BLaER1 (cell line): ENCODE data around the gene HADH.
"Not testable (repeated sequence)": the region's sequence is repeated elsewhere in the genome, so short reads cannot be mapped to it uniquely, and the experiment has no call there.

ENCODE experiments used
- H3K27ac ChIP-seq: shearing (Covaris generic); formaldehyde crosslinking; 2 replicates; pipeline ENCODE4 v1.8.1; 2022
- H3K27me3 ChIP-seq: shearing (Covaris generic); formaldehyde crosslinking; 2 replicates; pipeline ENCODE4 v1.8.1; 2022
- H3K36me3 ChIP-seq: shearing (Covaris generic); formaldehyde crosslinking; 2 replicates; pipeline ENCODE4 v1.8.1; 2022
- H3K4me1 ChIP-seq: shearing (Covaris generic); formaldehyde crosslinking; 2 replicates; pipeline ENCODE4 v1.8.1; 2022
- H3K4me2 ChIP-seq: shearing (Covaris generic); formaldehyde crosslinking; 2 replicates; pipeline ENCODE4 v1.8.1; 2022
- H3K4me3 ChIP-seq: shearing (Covaris generic); formaldehyde crosslinking; 2 replicates; pipeline ENCODE4 v1.8.1; 2022
- H3K9ac ChIP-seq: shearing (Covaris generic); formaldehyde crosslinking; 2 replicates; pipeline ENCODE4 v1.8.1; 2022
- H3K9me3 ChIP-seq: shearing (Covaris generic); formaldehyde crosslinking; 2 replicates; pipeline ENCODE4 v1.8.1; 2022
- H4K20me1 ChIP-seq: shearing (Covaris generic); formaldehyde crosslinking; 2 replicates; pipeline ENCODE4 v1.8.1; 2022
- Cebpa-rat ChIP-seq: shearing (Covaris generic); IDR thresholded peaks from 2 replicates; pipeline ENCODE4 v1.8.1; 2022

HADH gene

DNA sequence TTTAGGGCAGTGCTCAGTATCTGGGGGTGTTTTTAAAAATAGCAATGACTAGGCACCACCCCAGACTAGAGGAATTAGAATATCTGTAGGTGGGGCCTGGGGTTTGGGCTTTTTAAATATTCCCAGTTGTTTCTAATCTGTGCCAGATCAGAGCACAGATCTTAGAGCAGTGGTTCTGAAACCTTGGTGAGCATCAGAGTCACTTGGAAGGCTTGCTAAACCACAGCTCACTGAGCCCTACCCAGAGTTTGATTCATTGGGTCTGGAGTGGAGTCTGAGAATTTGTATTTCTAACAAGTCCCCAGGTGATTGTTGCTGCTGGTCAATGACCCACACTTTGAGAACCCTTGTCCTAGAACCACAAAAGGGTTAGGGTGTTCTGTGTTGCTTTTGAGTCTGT is 16.7 kb downstream of the HADH start:
- Histone ChIP-seq H3K27ac (no peak overlapping the region), H3K9me3 (peaks cover 30% of the 10 kb centered on the region), H3K36me3 (peaks cover 68% of the 10 kb centered on the region), H3K4me3 (no peak overlapping the region), H3K4me1 (peaks cover 25% of the 10 kb centered on the region), H4K20me1 (peaks cover 4% of the 10 kb centered on the region; the same call in 1 of the 2 replicates), H3K9ac (no peak overlapping the region), H3K27me3 (no peaks in the 10 kb centered on the region), H3K4me2 (no peak overlapping the region)
- no peak for TF ChIP-seq Cebpa-rat

GRCh38 chr4:108007984-108008383 is 18.3 kb downstream of the HADH start:
- Histone ChIP-seq H4K20me1 (peaks cover 4% of the 10 kb centered on the region; the same call in 1 of the 2 replicates), H3K4me3 (no peak overlapping the region), H3K4me1 (peaks cover 17% of the 10 kb centered on the region), H3K4me2 (no peak overlapping the region), H3K36me3 (peaks cover 69% of the 10 kb centered on the region), H3K27ac (no peak overlapping the region), H3K9me3 (peaks cover 23% of the 10 kb centered on the region), H3K27me3 (no peaks in the 10 kb centered on the region), H3K9ac (no peak overlapping the region)
- TF ChIP-seq Cebpa-rat: no peak

DNA sequence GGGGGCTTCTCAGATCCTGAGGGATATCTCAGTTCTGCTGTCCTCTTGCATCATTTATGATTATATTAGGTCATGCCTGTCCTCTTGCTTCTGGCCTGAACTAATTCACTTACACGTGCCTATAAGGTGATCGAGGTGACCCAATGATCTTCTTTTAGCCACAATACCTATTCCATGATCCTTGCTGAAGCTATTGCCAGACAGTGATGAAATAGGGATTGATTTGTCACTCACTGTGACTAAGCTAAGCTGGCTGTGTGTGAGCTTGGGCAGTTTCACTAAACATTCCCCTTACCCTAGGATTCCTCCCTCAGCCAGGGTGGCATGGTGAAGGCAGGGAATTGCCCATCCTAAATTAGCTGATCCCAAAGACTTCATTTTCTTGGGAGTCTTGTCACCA is 19.0 kb downstream of the HADH start:
- no peak overlapping the region for H3K4me3 ChIP-seq
- H3K27ac ChIP-seq: no peak overlapping the region
- no peak overlapping the region for H3K9ac ChIP-seq
- no peaks in the 10 kb centered on the region for H3K27me3 ChIP-seq
- H4K20me1 ChIP-seq: peaks cover 4% of the 10 kb centered on the region; the same call in 1 of the 2 replicates
- no peak for TF ChIP-seq Cebpa-rat
- H3K4me1 ChIP-seq: peaks cover 10% of the 10 kb centered on the region
- H3K9me3 ChIP-seq: peaks cover 23% of the 10 kb centered on the region
- no peak overlapping the region for H3K4me2 ChIP-seq
- H3K36me3 ChIP-seq: peaks cover 70% of the 10 kb centered on the region

- no peak overlapping the region for H3K4me2 ChIP-seq
- TF ChIP-seq Cebpa-rat: no peak
- peaks cover 85% of the 10 kb centered on the region for H3K36me3 ChIP-seq
- no peak overlapping the region for H3K4me3 ChIP-seq
- no peak overlapping the region for H3K27ac ChIP-seq
- H3K9ac ChIP-seq: no peak overlapping the region
- no peaks in the 10 kb centered on the region for H3K4me1 ChIP-seq
- peaks cover 23% of the 10 kb centered on the region for H3K9me3 ChIP-seq
- H4K20me1 ChIP-seq: peaks cover 4% of the 10 kb centered on the region; the same call in 1 of the 2 replicates
- H3K27me3 ChIP-seq: no peaks in the 10 kb centered on the region
These were observed 20.5 kb downstream of the HADH start for GRCh38 chr4:108010167-108010566.

GRCh38 chr4:108012382-108012781 is 22.7 kb downstream of the HADH start:
- not testable (repeated sequence) for H3K4me1 ChIP-seq, H3K4me2 ChIP-seq, H3K27me3 ChIP-seq, H3K27ac ChIP-seq, H3K4me3 ChIP-seq, H3K9ac ChIP-seq
- H3K9me3 ChIP-seq: peaks cover 19% of the 10 kb centered on the region
- peaks cover 94% of the 10 kb centered on the region for H3K36me3 ChIP-seq
- H4K20me1 ChIP-seq: peaks cover 13% of the 10 kb centered on the region

- H3K9ac ChIP-seq: no peak overlapping the region
- no peak overlapping the region for H3K4me3 ChIP-seq
- peaks cover 95% of the 10 kb centered on the region for H3K36me3 ChIP-seq
- no peak overlapping the region for H3K4me2 ChIP-seq
- peaks cover 16% of the 10 kb centered on the region for H4K20me1 ChIP-seq
- H3K27ac ChIP-seq: no peak overlapping the region
- no peak for TF ChIP-seq Cebpa-rat
- no peaks in the 10 kb centered on the region for H3K4me1 ChIP-seq
- no peaks in the 10 kb centered on the region for H3K27me3 ChIP-seq
- peaks cover 14% of the 10 kb centered on the region for H3K9me3 ChIP-seq
These were observed 23.6 kb downstream of the HADH start for GRCh38 chr4:108013327-108013726.

DNA sequence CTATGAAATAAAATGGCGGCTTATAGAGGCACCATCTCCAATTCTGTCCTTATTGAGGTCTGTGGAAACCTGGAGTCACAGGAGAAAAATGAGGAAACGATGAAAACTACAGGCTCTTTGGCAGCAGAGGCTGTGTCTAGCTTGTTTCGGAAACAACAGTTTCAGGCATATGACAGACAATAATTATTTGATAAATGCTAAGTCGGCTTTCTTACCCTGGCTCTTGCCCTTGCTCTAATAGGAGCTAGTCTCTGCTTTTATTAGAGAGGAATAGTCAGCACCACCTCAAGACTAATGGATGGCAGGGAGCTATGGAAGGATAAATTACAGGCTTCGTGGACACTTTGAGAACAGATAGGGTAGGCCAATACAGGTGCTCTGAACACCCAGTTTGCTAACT is 24.3 kb downstream of the HADH start:
- no peaks in the 10 kb centered on the region for H3K4me1 ChIP-seq
- no peak overlapping the region for H3K27ac ChIP-seq
- H3K4me2 ChIP-seq: no peak overlapping the region
- H4K20me1 ChIP-seq: peaks cover 18% of the 10 kb centered on the region
- no peak for TF ChIP-seq Cebpa-rat
- H3K9me3 ChIP-seq: peaks cover 12% of the 10 kb centered on the region
- H3K27me3 ChIP-seq: no peaks in the 10 kb centered on the region
- H3K9ac ChIP-seq: no peak overlapping the region
- no peak overlapping the region for H3K4me3 ChIP-seq
- peaks cover 89% of the 10 kb centered on the region for H3K36me3 ChIP-seq

GRCh38 chr4:108018040-108018883 is 28.6 kb downstream of the HADH start:
- H3K9me3 ChIP-seq: no peaks in the 10 kb centered on the region
- no peak for TF ChIP-seq Cebpa-rat
- H4K20me1 ChIP-seq: peaks cover 18% of the 10 kb centered on the region; the same call in 1 of the 2 replicates
- no peaks in the 10 kb centered on the region for H3K27me3 ChIP-seq
- peak overlapping the region; percentile 3; the same call in 1 of the 2 replicates for H3K9ac ChIP-seq
- peaks cover 89% of the 10 kb centered on the region for H3K36me3 ChIP-seq
- no peak overlapping the region for H3K4me3 ChIP-seq
- no peak overlapping the region for H3K27ac ChIP-seq
- H3K4me2 ChIP-seq: no peak overlapping the region
- H3K4me1 ChIP-seq: no peaks in the 10 kb centered on the region

- H3K9me3 ChIP-seq: no peaks in the 10 kb centered on the region
These were observed 29.1 kb downstream of the HADH start for GRCh38 chr4:108018884-108019187.

DNA sequence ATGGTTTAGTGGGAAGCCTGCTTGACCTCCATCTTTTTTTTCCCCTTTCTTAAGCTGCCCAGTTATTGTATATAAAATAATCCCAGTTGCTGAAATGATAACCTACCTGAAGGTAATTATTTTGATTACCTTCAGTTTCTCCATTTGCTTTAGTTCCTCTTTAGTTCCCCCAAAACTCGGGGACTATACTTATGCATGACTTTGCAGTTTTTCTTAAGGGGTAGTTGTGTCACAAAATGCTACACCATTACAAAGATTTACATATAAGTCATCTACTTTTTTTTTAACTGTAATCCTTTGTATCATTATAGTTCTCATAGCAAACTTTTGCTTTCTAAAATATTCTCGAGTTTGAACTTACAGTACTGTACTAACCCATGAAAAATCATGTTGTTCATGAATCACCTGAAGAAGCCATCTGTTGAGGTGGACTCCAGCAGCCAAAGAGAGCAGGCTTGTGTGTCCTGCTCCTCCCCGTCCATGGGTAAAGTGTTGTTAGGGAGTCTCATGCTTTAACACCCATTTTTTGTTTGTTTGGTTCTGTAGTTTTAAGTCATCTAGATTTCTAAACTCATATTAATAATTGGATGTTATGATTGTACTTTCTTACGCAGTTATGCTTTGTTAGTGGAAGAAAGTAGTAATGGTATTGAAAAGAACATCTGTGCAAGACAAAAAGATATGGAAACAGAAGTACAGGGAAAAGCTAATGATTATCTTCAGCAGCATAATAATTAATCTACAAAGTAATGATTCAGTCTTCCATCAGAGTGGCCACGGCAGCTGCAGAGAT is 34.6 kb downstream of the HADH start:
- Histone ChIP-seq H3K9me3 (no peaks in the 10 kb centered on the region), H3K36me3 (peaks cover 99% of the 10 kb centered on the region), H3K4me2 (no peak overlapping the region), H3K4me3 (no peak overlapping the region), H3K9ac (no peak overlapping the region), H3K27me3 (no peaks in the 10 kb centered on the region), H3K27ac (no peak overlapping the region), H3K4me1 (peaks cover 6% of the 10 kb centered on the region), H4K20me1 (peaks cover 6% of the 10 kb centered on the region; the same call in 1 of the 2 replicates)
- TF ChIP-seq Cebpa-rat: no peak

More at GRCh38 chr4:108018884-108019187, 29.1 kb downstream of the HADH start:
- Histone ChIP-seq H3K4me3 (no peak overlapping the region), H3K27me3 (no peaks in the 10 kb centered on the region), H4K20me1 (peaks cover 18% of the 10 kb centered on the region; the same call in 1 of the 2 replicates), H3K27ac (no peak overlapping the region), H3K36me3 (peaks cover 91% of the 10 kb centered on the region), H3K9ac (no peak overlapping the region), H3K4me1 (no peaks in the 10 kb centered on the region), H3K4me2 (no peak overlapping the region)
- TF ChIP-seq Cebpa-rat: no peak
